ENCODE data around the gene MRPS35.

MRPS35 gene

GRCh38 chr12:27771481-27772327, 61.1 kb downstream of the MRPS35 start:
- peaks cover 13% of the 10 kb centered on the region for H3K4me1 ChIP-seq
- H3K36me3 ChIP-seq (replicated peaks), result no peaks in the 10 kb centered on the region
- no peak overlapping the region for H3K4me3 ChIP-seq
- no peak for DNase-seq (ENCODE audit: low spot score in 2 of 2)
- H3K9me3 ChIP-seq, result no peaks in the 10 kb centered on the region
- peaks cover 12% of the 10 kb centered on the region; the same call in 1 of the 2 replicates for H3K27me3 ChIP-seq (ENCODE audit: low read depth)
- in situ Hi-C loops (cut with MboI; ENCODE audit: low sequenced_read_pairs), result no loop called here

- H3K27me3 ChIP-seq (ENCODE audit: low read depth), result peaks cover 12% of the 10 kb centered on the region; the same call in 1 of the 2 replicates
- H3K9me3 ChIP-seq, result no peaks in the 10 kb centered on the region
- H3K4me1 ChIP-seq, result peaks cover 13% of the 10 kb centered on the region
- H3K4me3 ChIP-seq, result no peak overlapping the region
- DNase-seq (ENCODE audit: low spot score in 2 of 2), result peak in 1 of 2 experiments; percentile 78
- in situ Hi-C loops (cut with MboI; ENCODE audit: low sequenced_read_pairs), result no loop called here
- no peaks in the 10 kb centered on the region for H3K36me3 ChIP-seq (replicated peaks)
These were observed 61.9 kb downstream of the MRPS35 start for GRCh38 chr12:27772328-27773049.

GRCh38 chr12:27777141-27777540, 66.5 kb downstream of the MRPS35 start:
- Histone ChIP-seq H3K27me3 (ENCODE audit: low read depth) (peaks cover 2% of the 10 kb centered on the region; the same call in 1 of the 2 replicates), H3K9me3 (no peaks in the 10 kb centered on the region), H3K36me3 (replicated peaks) (no peaks in the 10 kb centered on the region), H3K4me3 (no peak overlapping the region), H3K4me1 (peaks cover 29% of the 10 kb centered on the region)
- no peak for DNase-seq (ENCODE audit: low spot score in 2 of 2)
- in situ Hi-C loops (cut with MboI; ENCODE audit: low sequenced_read_pairs), result no loop called here

- H3K4me1 ChIP-seq, result peaks cover 29% of the 10 kb centered on the region
- in situ Hi-C loops (cut with MboI; ENCODE audit: low sequenced_read_pairs), result no loop called here
- no peaks in the 10 kb centered on the region for H3K27me3 ChIP-seq (ENCODE audit: low read depth)
- no peak for DNase-seq (ENCODE audit: low spot score in 2 of 2)
- no peaks in the 10 kb centered on the region for H3K9me3 ChIP-seq
- H3K4me3 ChIP-seq, result no peak overlapping the region
- no peaks in the 10 kb centered on the region for H3K36me3 ChIP-seq (replicated peaks)
These were observed 67.6 kb downstream of the MRPS35 start for GRCh38 chr12:27778206-27778605.

GRCh38 chr12:27779416-27779919, 68.8 kb downstream of the MRPS35 start:
- no peaks in the 10 kb centered on the region; the same call in 1 of the 2 replicates for H3K36me3 ChIP-seq (replicated peaks)
- in situ Hi-C loops (cut with MboI; ENCODE audit: low sequenced_read_pairs), result no loop called here

GRCh38 chr12:27779920-27780611, 69.4 kb downstream of the MRPS35 start, which contains the start of the genes KLHL42 and MANSC4:
Gene KLHL42 (plus strand): TSS chr12:27780233. CDS start chr12:27780331, 98 bp downstream.
Gene MANSC4 (minus strand): TSS chr12:27780236. CDS start chr12:27771276, 8,960 bp downstream.
- Histone ChIP-seq H3K9me3 (no peaks in the 10 kb centered on the region), H3K4me1 (peaks cover 26% of the 10 kb centered on the region), H3K27me3 (ENCODE audit: low read depth) (no peaks in the 10 kb centered on the region), H3K4me3 (peak within 1 kb of the TSS; percentile 40), H3K36me3 (replicated peaks) (no peaks in the 10 kb centered on the region; the same call in 1 of the 2 replicates)
- in situ Hi-C loops (cut with MboI; ENCODE audit: low sequenced_read_pairs), result no loop called here
- peak; percentile 61 to 80 for DNase-seq (ENCODE audit: low spot score in 2 of 2)

More at GRCh38 chr12:27779416-27779919, 68.8 kb downstream of the MRPS35 start:
- H3K9me3 ChIP-seq, result no peaks in the 10 kb centered on the region
- peak overlapping the region; percentile 40 for H3K4me3 ChIP-seq
- DNase-seq (ENCODE audit: low spot score in 2 of 2), result peak in 1 of 2 experiments; percentile 22
- H3K4me1 ChIP-seq, result peaks cover 26% of the 10 kb centered on the region
- H3K27me3 ChIP-seq (ENCODE audit: low read depth), result no peaks in the 10 kb centered on the region

GRCh38 chr12:27780612-27781408, 70.2 kb downstream of the MRPS35 start:
- in situ Hi-C loops (cut with MboI; ENCODE audit: low sequenced_read_pairs), result no loop called here
- H3K36me3 ChIP-seq (replicated peaks), result no peaks in the 10 kb centered on the region; the same call in 1 of the 2 replicates
- peak; percentile 29 to 53 for DNase-seq (ENCODE audit: low spot score in 2 of 2)
- H3K4me3 ChIP-seq, result peak overlapping the region; percentile 40
- peaks cover 26% of the 10 kb centered on the region for H3K4me1 ChIP-seq
- H3K9me3 ChIP-seq, result no peaks in the 10 kb centered on the region
- H3K27me3 ChIP-seq (ENCODE audit: low read depth), result no peaks in the 10 kb centered on the region

- Histone ChIP-seq H3K9me3 (no peaks in the 10 kb centered on the region), H3K27me3 (ENCODE audit: low read depth) (no peaks in the 10 kb centered on the region), H3K4me3 (peak overlapping the region; percentile 40), H3K36me3 (replicated peaks) (no peaks in the 10 kb centered on the region; the same call in 1 of the 2 replicates), H3K4me1 (peaks cover 26% of the 10 kb centered on the region)
- in situ Hi-C loops (cut with MboI; ENCODE audit: low sequenced_read_pairs), result no loop called here
- peak; percentile 21 to 38 for DNase-seq (ENCODE audit: low spot score in 2 of 2)
These were observed 71.0 kb downstream of the MRPS35 start for GRCh38 chr12:27781680-27782079.

- no peak overlapping the region for H3K4me3 ChIP-seq
- H3K27me3 ChIP-seq (ENCODE audit: low read depth), result no peaks in the 10 kb centered on the region
- no peaks in the 10 kb centered on the region; the same call in 1 of the 2 replicates for H3K36me3 ChIP-seq (replicated peaks)
- no peaks in the 10 kb centered on the region for H3K9me3 ChIP-seq
- no peak for DNase-seq (ENCODE audit: low spot score in 2 of 2)
- in situ Hi-C loops (cut with MboI; ENCODE audit: low sequenced_read_pairs), result no loop called here
- H3K4me1 ChIP-seq, result peaks cover 26% of the 10 kb centered on the region
These were observed 71.8 kb downstream of the MRPS35 start for GRCh38 chr12:27782481-27782880.

- no peaks in the 10 kb centered on the region for H3K27me3 ChIP-seq (ENCODE audit: low read depth)
- peaks cover 14% of the 10 kb centered on the region for H3K4me1 ChIP-seq
- no peaks in the 10 kb centered on the region for H3K9me3 ChIP-seq
- in situ Hi-C loops (cut with MboI; ENCODE audit: low sequenced_read_pairs), result no loop called here
- DNase-seq (ENCODE audit: low spot score in 2 of 2), result no peak
- peaks cover 8% of the 10 kb centered on the region for H3K36me3 ChIP-seq (replicated peaks)
- H3K4me3 ChIP-seq, result no peak overlapping the region
These were observed 75.4 kb downstream of the MRPS35 start for GRCh38 chr12:27785882-27786570.

- H3K36me3 ChIP-seq (replicated peaks), result peaks cover 22% of the 10 kb centered on the region
- peaks cover 4% of the 10 kb centered on the region; the same call in 1 of the 2 replicates for H3K4me1 ChIP-seq
- no peaks in the 10 kb centered on the region for H3K9me3 ChIP-seq
- no peak for DNase-seq (ENCODE audit: low spot score in 2 of 2)
- H3K4me3 ChIP-seq, result no peak overlapping the region
- H3K27me3 ChIP-seq (ENCODE audit: low read depth), result no peaks in the 10 kb centered on the region
- in situ Hi-C loops (cut with MboI; ENCODE audit: low sequenced_read_pairs), result no loop called here
These were observed 76.9 kb downstream of the MRPS35 start for GRCh38 chr12:27787559-27787958.

GRCh38 chr12:27790179-27790578, 79.5 kb downstream of the MRPS35 start:
- no peak for DNase-seq (ENCODE audit: low spot score in 2 of 2)
- peaks cover 31% of the 10 kb centered on the region for H3K36me3 ChIP-seq (replicated peaks)
- no peak overlapping the region for H3K4me3 ChIP-seq
- no peaks in the 10 kb centered on the region for H3K27me3 ChIP-seq (ENCODE audit: low read depth)
- in situ Hi-C loops (cut with MboI; ENCODE audit: low sequenced_read_pairs), result no loop called here
- no peaks in the 10 kb centered on the region for H3K9me3 ChIP-seq
- H3K4me1 ChIP-seq, result no peaks in the 10 kb centered on the region
